OCI-LY1 (cell line): ENCODE results near the gene OR52I1.

Source experiments
- H2AFZ ChIP-seq: fragments of 200-600 bp; sonication (generic), shearing (Covaris generic); 2 replicates; pipeline ENCODE4 v1.6.0; 2014; ENCODE audit warnings: antibody characterized with exemption, mild to moderate bottlenecking, low read length
- H3F3A ChIP-seq: fragments of 200-600 bp; sonication (generic), shearing (Covaris generic); 2 replicates; pipeline ENCODE4 v1.6.0; 2014; ENCODE audit warnings: mild to moderate bottlenecking, antibody characterized with exemption, low read length, moderate library complexity; ENCODE audit not compliant: insufficient read depth
- H3K27ac ChIP-seq: fragments of 200-600 bp; sonication (generic); 2 replicates; pipeline ENCODE4 v1.5.1; 2014; ENCODE audit warnings: low read length, mixed run types, mild to moderate bottlenecking, low read depth; ENCODE audit not compliant: poor library complexity, severe bottlenecking
- H3K27me3 ChIP-seq: fragments of 200-600 bp; sonication (generic); 2 replicates; pipeline ENCODE4 v1.6.0; 2014; ENCODE audit warnings: antibody characterized with exemption, mild to moderate bottlenecking, low read length, moderate library complexity; ENCODE audit not compliant: insufficient read depth
- H3K36me3 ChIP-seq: fragments of 200-600 bp; sonication (generic); 2 replicates; pipeline ENCODE4 v1.6.1; 2014; ENCODE audit warnings: mild to moderate bottlenecking, antibody characterized with exemption, low read length, moderate library complexity, mixed read lengths; ENCODE audit not compliant: insufficient read depth
- H3K4me1 ChIP-seq: fragments of 200-600 bp; sonication (generic); 2 replicates; pipeline ENCODE4 v1.5.1; 2014; ENCODE audit warnings: mild to moderate bottlenecking, low read length, moderate library complexity; ENCODE audit not compliant: insufficient read depth, severe bottlenecking
- H3K4me2 ChIP-seq: fragments of 200-600 bp; sonication (generic), shearing (Covaris generic); 2 replicates; pipeline ENCODE4 v1.6.1; 2014; ENCODE audit warnings: low read length
- H3K4me3 ChIP-seq: fragments of 200-600 bp; sonication (generic); 2 replicates; pipeline ENCODE4 v1.5.1; 2014; ENCODE audit warnings: low read length, low read depth, mild to moderate bottlenecking, mixed read lengths; ENCODE audit not compliant: poor library complexity, severe bottlenecking
- H3K79me2 ChIP-seq: fragments of 200-600 bp; shearing (Covaris generic); 2 replicates; pipeline ENCODE4 v1.6.1; 2016; ENCODE audit warnings: mixed run types, low read length, mixed read lengths; ENCODE audit not compliant: insufficient read depth
- H3K9ac ChIP-seq: fragments of 200-600 bp; sonication (generic), shearing (Covaris generic); 2 replicates; pipeline ENCODE4 v1.6.1; 2014; ENCODE audit warnings: mild to moderate bottlenecking, low read length, mixed read lengths
- H3K9me2 ChIP-seq: fragments of 200-600 bp; sonication (generic), shearing (Covaris generic); 2 replicates; pipeline ENCODE4 v1.6.1; 2014; ENCODE audit warnings: low read depth, mild to moderate bottlenecking, low read length, mixed read lengths
- H3K9me3 ChIP-seq: fragments of 200-600 bp; shearing (Covaris generic); 2 replicates; pipeline ENCODE4 v1.6.1; 2014; ENCODE audit warnings: low read length, mixed read lengths
- H4K20me1 ChIP-seq: fragments of 200-600 bp; sonication (generic), shearing (Covaris generic); 2 replicates; pipeline ENCODE4 v1.6.0; 2016; ENCODE audit warnings: mild to moderate bottlenecking, low read length; ENCODE audit not compliant: insufficient read depth
- EZH2 ChIP-seq: fragments of 200-600 bp; sonication (generic), shearing (Covaris generic); IDR thresholded peaks from 2 replicates; pipeline ENCODE4 v1.8.0; 2017; ENCODE audit warnings: borderline replicate concordance, mixed run types, mild to moderate bottlenecking, antibody characterized with exemption, low read length, moderate library complexity, mixed read lengths
- TF ChIP-seq, protein P1 (sequence below): fragments of 200-600 bp; sonication (generic), shearing (Covaris generic); IDR thresholded peaks from 2 replicates; pipeline ENCODE4 v1.5.1; 2017; ENCODE audit warnings: mild to moderate bottlenecking, antibody characterized with exemption, low read length, moderate library complexity, mixed read lengths

OR52I1 gene

DNA sequence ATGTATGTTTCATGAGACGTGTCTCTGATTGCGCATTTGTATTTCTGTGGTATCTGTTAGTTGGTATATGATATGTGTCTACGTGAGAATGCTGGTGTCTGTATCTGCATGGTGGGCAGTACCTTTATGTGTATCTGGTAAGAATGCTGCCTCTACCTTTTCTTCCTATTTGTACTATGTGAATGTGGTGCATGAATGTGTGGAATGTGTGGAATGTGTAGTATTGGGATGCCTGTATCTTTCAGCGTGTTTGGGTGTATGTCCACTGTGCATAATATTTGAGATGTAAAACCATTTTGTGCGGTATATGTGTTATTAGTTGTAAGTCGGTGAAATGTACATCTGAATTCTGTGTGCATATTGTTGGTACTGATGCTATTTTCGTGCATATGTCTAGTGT lies 47.7 kb downstream of the OR52I1 start:
- Histone ChIP-seq H3K4me2 (no peak overlapping the region), H2AFZ (no peak overlapping the region), H3K79me2 (no peaks in the 10 kb centered on the region), H3K9me2 (no peaks in the 10 kb centered on the region), H3K4me3 (no peak overlapping the region), H3F3A (no peaks in the 10 kb centered on the region), H3K9me3 (no peaks in the 10 kb centered on the region), H3K36me3 (no peaks in the 10 kb centered on the region), H3K27me3 (no peaks in the 10 kb centered on the region), H4K20me1 (no peaks in the 10 kb centered on the region), H3K9ac (no peak overlapping the region), H3K27ac (no peak overlapping the region), H3K4me1 (no peaks in the 10 kb centered on the region)
- TF ChIP-seq, protein P1, sequence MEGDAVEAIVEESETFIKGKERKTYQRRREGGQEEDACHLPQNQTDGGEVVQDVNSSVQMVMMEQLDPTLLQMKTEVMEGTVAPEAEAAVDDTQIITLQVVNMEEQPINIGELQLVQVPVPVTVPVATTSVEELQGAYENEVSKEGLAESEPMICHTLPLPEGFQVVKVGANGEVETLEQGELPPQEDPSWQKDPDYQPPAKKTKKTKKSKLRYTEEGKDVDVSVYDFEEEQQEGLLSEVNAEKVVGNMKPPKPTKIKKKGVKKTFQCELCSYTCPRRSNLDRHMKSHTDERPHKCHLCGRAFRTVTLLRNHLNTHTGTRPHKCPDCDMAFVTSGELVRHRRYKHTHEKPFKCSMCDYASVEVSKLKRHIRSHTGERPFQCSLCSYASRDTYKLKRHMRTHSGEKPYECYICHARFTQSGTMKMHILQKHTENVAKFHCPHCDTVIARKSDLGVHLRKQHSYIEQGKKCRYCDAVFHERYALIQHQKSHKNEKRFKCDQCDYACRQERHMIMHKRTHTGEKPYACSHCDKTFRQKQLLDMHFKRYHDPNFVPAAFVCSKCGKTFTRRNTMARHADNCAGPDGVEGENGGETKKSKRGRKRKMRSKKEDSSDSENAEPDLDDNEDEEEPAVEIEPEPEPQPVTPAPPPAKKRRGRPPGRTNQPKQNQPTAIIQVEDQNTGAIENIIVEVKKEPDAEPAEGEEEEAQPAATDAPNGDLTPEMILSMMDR: no peak
- TF ChIP-seq EZH2: no peak

DNA sequence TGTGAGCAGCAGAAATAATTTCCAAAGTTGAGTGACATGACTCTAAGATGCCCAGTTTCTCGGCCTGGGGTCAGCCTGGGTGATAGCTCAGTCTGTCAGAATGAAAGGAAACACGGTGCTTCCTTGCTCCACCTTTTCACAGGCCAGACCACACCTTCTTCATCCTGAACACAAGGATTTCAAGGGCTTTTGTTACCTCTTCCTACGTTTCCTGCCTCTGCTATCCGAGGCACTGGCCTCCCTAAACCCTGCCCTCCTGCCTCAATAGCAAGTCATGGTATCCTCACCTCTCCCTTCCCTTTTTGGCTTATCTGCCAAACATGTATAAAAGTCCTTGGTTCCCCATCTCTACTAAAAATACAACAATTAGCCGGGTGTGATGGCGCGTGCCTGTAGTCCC lies 48.2 kb downstream of the OR52I1 start:
- Histone ChIP-seq H3F3A (no peaks in the 10 kb centered on the region), H3K27ac (no peak overlapping the region), H3K4me3 (no peak overlapping the region), H3K9me2 (no peaks in the 10 kb centered on the region), H3K9ac (no peak overlapping the region), H2AFZ (no peak overlapping the region), H3K9me3 (no peaks in the 10 kb centered on the region), H3K4me1 (no peaks in the 10 kb centered on the region), H3K4me2 (no peak overlapping the region), H3K79me2 (no peaks in the 10 kb centered on the region), H4K20me1 (no peaks in the 10 kb centered on the region), H3K27me3 (no peaks in the 10 kb centered on the region), H3K36me3 (no peaks in the 10 kb centered on the region)
- no peak for TF ChIP-seq EZH2
- TF ChIP-seq, protein P1: no peak

DNA sequence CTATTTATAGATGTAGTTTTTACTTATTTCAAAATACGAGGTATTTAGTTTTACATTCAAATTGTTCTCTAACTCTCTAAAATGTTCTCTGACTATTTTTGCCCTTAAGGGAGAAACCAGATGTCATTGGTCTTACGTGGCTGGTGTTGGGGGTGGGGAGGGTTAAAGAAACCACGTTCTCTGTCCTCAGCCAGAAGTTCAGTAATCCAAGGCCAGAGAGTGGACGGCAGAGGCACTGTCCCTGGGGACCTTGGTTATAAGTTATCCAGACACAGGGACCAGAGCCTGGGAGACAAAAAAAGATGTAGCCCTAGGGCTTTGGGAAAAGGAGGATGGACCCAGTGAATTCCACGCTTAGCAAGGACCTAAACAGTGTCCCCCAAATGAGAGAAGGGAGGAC lies 49.2 kb downstream of the OR52I1 start:
- H3K9me3 ChIP-seq: no peaks in the 10 kb centered on the region
- TF ChIP-seq EZH2: no peak
- TF ChIP-seq, protein P1: no peak
- no peak overlapping the region for H3K4me3 ChIP-seq
- H3K4me1 ChIP-seq: no peaks in the 10 kb centered on the region
- H3K27ac ChIP-seq: no peak overlapping the region
- H3K36me3 ChIP-seq: no peaks in the 10 kb centered on the region
- no peaks in the 10 kb centered on the region for H4K20me1 ChIP-seq
- no peak overlapping the region for H3K9ac ChIP-seq
- H3F3A ChIP-seq: no peaks in the 10 kb centered on the region
- no peaks in the 10 kb centered on the region for H3K27me3 ChIP-seq
- H3K79me2 ChIP-seq: no peaks in the 10 kb centered on the region
- H3K4me2 ChIP-seq: no peak overlapping the region
- no peaks in the 10 kb centered on the region for H3K9me2 ChIP-seq
- no peak overlapping the region for H2AFZ ChIP-seq
